Putamen (tissue), 1 donor: ENCODE measurements around the gene PON1.

Experiments used
- DNase-seq: peaks from one replicate; pipeline ENCODE4 v3.0.0-alpha.2; 2016; ENCODE audit warnings: low spot score

Gene PON1

GRCh38 chr7:95317546-95317945, 6.8 kb downstream of the PON1 start:
- DNase-seq, result no peak

GRCh38 chr7:95316588-95316987, 7.7 kb downstream of the PON1 start:
- no peak for DNase-seq

GRCh38 chr7:95312561-95312960, 11.8 kb downstream of the PON1 start:
- no peak for DNase-seq

GRCh38 chr7:95311389-95311788, 12.9 kb downstream of the PON1 start:
- DNase-seq, result no peak

GRCh38 chr7:95309951-95310350, 14.4 kb downstream of the PON1 start:
- DNase-seq, result no peak

GRCh38 chr7:95304990-95305389, 19.3 kb downstream of the PON1 start:
- peak; percentile 39 for DNase-seq

GRCh38 chr7:95303013-95303905, 21.1 kb downstream of the PON1 start:
- DNase-seq, result no peak

GRCh38 chr7:95298091-95298490, 26.2 kb downstream of the PON1 start:
- DNase-seq, result no peak

- DNase-seq, result no peak
Measured at GRCh38 chr7:95297041-95297440, 27.3 kb downstream of the PON1 start.

GRCh38 chr7:95296456-95296855, 27.9 kb downstream of the PON1 start:
- DNase-seq, result no peak

GRCh38 chr7:95295397-95295796, 28.9 kb downstream of the PON1 start:
- DNase-seq, result no peak

GRCh38 chr7:95290166-95290830, 34.0 kb downstream of the PON1 start:
- no peak for DNase-seq

GRCh38 chr7:95286096-95286495, 38.2 kb downstream of the PON1 start:
- DNase-seq, result no peak

- DNase-seq, result no peak
Measured at GRCh38 chr7:95279417-95279816, 44.9 kb downstream of the PON1 start.

- no peak for DNase-seq
Measured at GRCh38 chr7:95276114-95276513, 48.2 kb downstream of the PON1 start.

GRCh38 chr7:95269640-95270039, 54.7 kb downstream of the PON1 start:
- no peak for DNase-seq

- DNase-seq, result no peak
Measured at GRCh38 chr7:95267754-95268153, 56.6 kb downstream of the PON1 start.

- no peak for DNase-seq
Measured at GRCh38 chr7:95265634-95266033, 58.7 kb downstream of the PON1 start.

GRCh38 chr7:95264363-95264891, 59.9 kb downstream of the PON1 start:
- no peak for DNase-seq

GRCh38 chr7:95263785-95264362, 60.5 kb downstream of the PON1 start:
- DNase-seq, result no peak

- DNase-seq, result no peak
Measured at GRCh38 chr7:95262875-95263274, 61.5 kb downstream of the PON1 start.

- no peak for DNase-seq
Measured at GRCh38 chr7:95261895-95262415, 62.4 kb downstream of the PON1 start.

GRCh38 chr7:95255691-95256090, 68.6 kb downstream of the PON1 start:
- DNase-seq, result no peak
